K562 (cell line): Measurements from ENCODE around the gene PPP1R9B. TPM values are rescaled to one million over a fixed set of nuclear protein-coding genes. Genes with fewer than 3 reads are reported as not detected.

Experiments
- ATAC-seq: fragments of 200-7000 bp; cut with Tn5 transposase; 3 replicates; pipeline ENCODE4 v1.9.1; 2020; ENCODE audit warnings: moderate library complexity
- BruUV-seq: library from RNA; stranded (reverse); fragments of 400-500 nt; replicated peaks from 2 replicates; lab custom pipeline; 2021; lab: Mats Ljungman, UMichigan
- CTCF ChIA-PET: fragments of 300-600 bp; formaldehyde crosslinking; extraction: SDS; loops from one replicate; lab custom pipeline; 2021; ENCODE audit warnings: low intra/inter-chr PET ratio; lab: Yijun Ruan, JAX
- POLR2A ChIA-PET: fragments of 300-600, 350-650 bp; sonication (Branson Sonifier 250); formaldehyde crosslinking; extraction: SDS; loops from one replicate; lab custom pipeline; 2021; ENCODE audit warnings: antibody characterized with exemption, inconsistent platforms; lab: Yijun Ruan, JAX
- DNase-seq, 4 experiments: peaks; one replicate each; pipeline versions ENCODE4 v3.0.0 to v3.0.0-alpha.2; 2011 to 2018; ENCODE audit warnings: low spot score in 3 of 4, mixed read lengths in 3 of 4; ENCODE audit errors: extremely low read depth in 1 of 4
- FAIRE-seq: peaks from 2 replicates; lab custom pipeline; 2011; peaks lifted over from hg19 to GRCh38; lab: Jason Lieb, UNC
- H2AFZ ChIP-seq: 2 replicates; pipeline ENCODE4 v1.6.0; 2011; ENCODE audit warnings: low read depth, low read length, control low read depth, inconsistent platforms
- H3K27ac ChIP-seq: fragments of 200-600 bp; 3 replicates; pipeline ENCODE4 v1.8.0; 2011; ENCODE audit warnings: low read depth, mild to moderate bottlenecking, control low read depth, inconsistent platforms, low read length, moderate library complexity, mixed read lengths; ENCODE audit errors: extremely low read depth
- H3K27me3 ChIP-seq, 2 experiments: fragments of 300-600 bp in 1 of 2; 2 replicates in 1 of 2; 3 replicates in 1 of 2; pipeline versions ENCODE4 v1.6.0 to v1.8.0; 2011; ENCODE audit warnings: inconsistent platforms in 2 of 2, low read length in 2 of 2, mild to moderate bottlenecking in 1 of 2, mixed read lengths in 1 of 2, moderate library complexity in 1 of 2; ENCODE audit not compliant: control insufficient read depth in 2 of 2, insufficient read depth in 2 of 2
- H3K36me3 ChIP-seq: fragments of 300-600 bp; 3 replicates; pipeline ENCODE4 v1.8.0; 2011; ENCODE audit warnings: mild to moderate bottlenecking, low read length, inconsistent platforms; ENCODE audit not compliant: control insufficient read depth, insufficient read depth
- H3K4me1 ChIP-seq, 2 experiments: fragments of 200-600 bp in 1 of 2; replicated peaks in 1 of 2; 2 replicates in 1 of 2; 3 replicates in 1 of 2; pipeline versions ENCODE4 v1.5.1 to v1.8.0; 2011; ENCODE audit warnings: inconsistent platforms in 2 of 2, low read length in 2 of 2, mild to moderate bottlenecking in 1 of 2, mixed read lengths in 1 of 2, moderate library complexity in 1 of 2; ENCODE audit not compliant: control insufficient read depth in 2 of 2, insufficient read depth in 2 of 2
- H3K4me2 ChIP-seq: 2 replicates; pipeline ENCODE4 v1.6.1; 2011; ENCODE audit warnings: low read length, control low read depth, inconsistent platforms, mixed read lengths; ENCODE audit not compliant: insufficient read depth
- H3K4me3 ChIP-seq: fragments of 200-600 bp; sonication (generic), shearing (Covaris generic); 2 replicates; pipeline ENCODE4 v1.5.1; 2016; ENCODE audit warnings: control low read depth, inconsistent platforms
- H3K79me2 ChIP-seq: fragments of 200-600 bp; 3 replicates; pipeline ENCODE4 v1.8.0; 2011; ENCODE audit warnings: low read length, inconsistent platforms; ENCODE audit not compliant: control insufficient read depth, insufficient read depth
- H3K9ac ChIP-seq, 2 experiments: 2 replicates each; pipeline versions ENCODE4 v1.6.0 to v1.6.1; 2011; ENCODE audit warnings: low read depth in 2 of 2, low read length in 2 of 2, control low read depth in 1 of 2, inconsistent platforms in 1 of 2, mild to moderate bottlenecking in 1 of 2, mixed read lengths in 1 of 2; ENCODE audit not compliant: insufficient read depth in 1 of 2
- H3K9me1 ChIP-seq: one replicate; pipeline ENCODE4 v1.6.0; 2011; ENCODE audit warnings: inconsistent platforms, mild to moderate bottlenecking, low read length, moderate library complexity; ENCODE audit not compliant: control insufficient read depth, insufficient read depth
- H3K9me3 ChIP-seq: replicated peaks from 2 replicates; pipeline ENCODE4 v1.5.1; 2011; ENCODE audit warnings: low read depth, low read length, inconsistent platforms; ENCODE audit not compliant: control insufficient read depth, insufficient read depth
- H4K20me1 ChIP-seq: replicated peaks from 2 replicates; pipeline ENCODE4 v1.6.1; 2011; ENCODE audit warnings: low read length, inconsistent platforms, mixed read lengths; ENCODE audit not compliant: control insufficient read depth, insufficient read depth
- EWSR1 ChIP-seq: fragments of 450-650 bp; IDR thresholded peaks from 2 replicates; pipeline ENCODE4 v1.6.1; 2018; ENCODE audit warnings: borderline replicate concordance, mild to moderate bottlenecking, low read depth, moderate library complexity; ENCODE audit not compliant: partially characterized antibody
- NFATC3 ChIP-seq: fragments of 450-650 bp; IDR thresholded peaks from 2 replicates; pipeline ENCODE4 v1.6.1; 2017; ENCODE audit warnings: mild to moderate bottlenecking
- POLR2B ChIP-seq: fragments of 450-650 bp; IDR thresholded peaks from 2 replicates; pipeline ENCODE4 v1.6.1; 2018; ENCODE audit warnings: low read depth; ENCODE audit not compliant: partially characterized antibody
- THRA ChIP-seq: fragments of 450-650 bp; IDR thresholded peaks from 2 replicates; pipeline ENCODE4 v1.6.1; 2017; ENCODE audit warnings: mild to moderate bottlenecking, moderate library complexity
- YBX1 ChIP-seq: fragments of 450-650 bp; IDR thresholded peaks from 2 replicates; pipeline ENCODE4 v1.7.1; 2016; ENCODE audit warnings: mild to moderate bottlenecking
- ZBTB11 ChIP-seq, 3 experiments: fragments of 200-800 bp in 1 of 3; fragments of 250-450 bp in 1 of 3; fragments of 450-650 bp in 1 of 3; sonication (Bioruptor Pico) in 1 of 3; sonication (Bioruptor generic) in 1 of 3; formaldehyde crosslinking in 1 of 3; IDR thresholded peaks; 2 replicates each; pipeline versions ENCODE4 v1.6.1 to v1.8.0; 2016 to 2022; ENCODE audit warnings: mild to moderate bottlenecking in 2 of 3, missing genetic modification characterization in 2 of 3, missing compliant biosample characterization in 1 of 3, moderate library complexity in 1 of 3
- WGBS: fragments of 100-300 bp; shearing (Covaris generic); methylation state at CpG from one replicate; pipeline ENCODE4 v1.1.6; 2016; ENCODE audit warnings: low coverage, mixed read lengths; ENCODE audit not compliant: insufficient coverage; ENCODE audit errors: missing lambda C conversion rate; 5-methylcytosine and 5-hydroxymethylcytosine counted together
- in situ Hi-C: fragments of 300-500 bp; cut with MboI; formaldehyde crosslinking; loops from 4 replicates; pipeline ENCODE4 v1.15.0; 2018; ENCODE audit warnings: inconsistent platforms, mixed read lengths
- intact Hi-C: fragments of 100-400 bp; cut with micrococcal nuclease; formaldehyde crosslinking; loops from 2 replicates; pipeline ENCODE4 v1.14.2; 2022
- polyA plus RNA-seq, 8 experiments: library from polyadenylated mRNA; depleted of rRNA in 4 of 8; stranded (reverse) in 5 of 8; unstranded in 3 of 8; fragments of >200 nt; fragmentation: Nextera tagmentation in 2 of 8; fragmentation: Illumina TruSeq in 1 of 8; extraction: Ambion mirVana in 2 of 8; extraction: Trizol in 1 of 8; gene quantifications; 2 replicates each; pipeline versions ENCODE4 v1.2.1 to v1.2.3, GENCODE V29; 2011 to 2014; ENCODE audit warnings: inconsistent platforms in 1 of 8, missing spikeins in 1 of 8
- total RNA-seq, 7 experiments: library from RNA; depleted of rRNA in 6 of 7; stranded (reverse); fragments of >200 nt in 6 of 7; fragmentation: Illumina TruSeq in 2 of 7; extraction: Trizol in 2 of 7; gene quantifications; 2 replicates each; pipeline versions ENCODE4 v1.2.1 to v1.2.3, GENCODE V29; 2011 to 2021; ENCODE audit warnings: low replicate concordance in 1 of 7

The PPP1R9B gene
- total and polyA plus RNA-seq, 9 of the 15 experiments (the other 6 are each of a cell fraction or from before 2014, with no cell fraction given): 0.10 to 63.5 (median 24.7) TPM

GRCh38 chr17:50118828-50119218 is 31.7 kb downstream of the PPP1R9B start:
- ChIA-PET POLR2A (interaction anchor here (0.7 kb wide), 1 partner anchor 31 kb away, joined by 3 read pairs; no protein-coding TSS in a partner anchor), CTCF (no interaction called here)
- Histone ChIP-seq H3K9ac (no peak overlapping the region), H2AFZ (no peak overlapping the region), H3K27ac (no peak overlapping the region), H3K36me3 (no peaks in the 10 kb centered on the region), H3K9me1 (no peaks in the 10 kb centered on the region), H4K20me1 (peaks cover 9% of the 10 kb centered on the region), H3K4me2 (no peak overlapping the region), H3K27me3 (peaks cover 35 to 56% of the 10 kb centered on the region in 2 experiments; a peak in 4 of 5 replicates), H3K9me3 (no peaks in the 10 kb centered on the region), H3K79me2 (no peaks in the 10 kb centered on the region), H3K4me3 (no peak overlapping the region)
- no TSS peak for BruUV-seq
- FAIRE-seq (no peak), DNase-seq (no peak), ATAC-seq (no peak)
- intact Hi-C loops: no loop called here
- in situ Hi-C loops: no loop called here
- TF ChIP-seq THRA (no peak), POLR2B (no peak), NFATC3 (no peak), YBX1 (no peak), EWSR1 (no peak), ZBTB11 (CRISPR knock-in tag; IDR thresholded peaks at IDR 0.05) (no peak)
- TF ChIP-seq, all 486 proteins: peak for 0
- 20% methylated on average over 4 of the region's 4 CpGs for WGBS
- peaks cover 0 to 20% of the 10 kb centered on the region in 2 experiments; a peak in 4 of 5 replicates for H3K4me1 ChIP-seq
